ENCODE measurements around the gene SLC38A1.

Gene SLC38A1

GRCh38 chr12:46282829-46283228, 14.0 kb upstream of the SLC38A1 start:
- Histone ChIP-seq H3K9me3 (ENCODE audit: control insufficient read depth, insufficient read depth, low read depth, low read length) (peaks cover 21% of the 10 kb centered on the region), H3K4me3 (ENCODE audit: low read depth, low read length) (no peak overlapping the region), H3K4me1 (ENCODE audit: control insufficient read depth, insufficient read depth, low read length) (no peaks in the 10 kb centered on the region), H3K36me3 (ENCODE audit: control insufficient read depth, insufficient read depth, low read length) (no peaks in the 10 kb centered on the region; the same call in 1 of the 2 replicates), H3K27me3 (ENCODE audit: control insufficient read depth, insufficient read depth, low read length) (no peaks in the 10 kb centered on the region), H3K9ac (ENCODE audit: low read length) (no peak overlapping the region), H3K27ac (ENCODE audit: low read depth, low read length) (no peak overlapping the region)

- no peak overlapping the region for H3K27ac ChIP-seq (ENCODE audit: low read depth, low read length)
- H3K9ac ChIP-seq (ENCODE audit: low read length) = no peak overlapping the region
- no peaks in the 10 kb centered on the region for H3K4me1 ChIP-seq (ENCODE audit: control insufficient read depth, insufficient read depth, low read length)
- H3K9me3 ChIP-seq (ENCODE audit: control insufficient read depth, insufficient read depth, low read depth, low read length) = no peaks in the 10 kb centered on the region
- H3K27me3 ChIP-seq (ENCODE audit: control insufficient read depth, insufficient read depth, low read length) = no peaks in the 10 kb centered on the region
- H3K36me3 ChIP-seq (ENCODE audit: control insufficient read depth, insufficient read depth, low read length) = peaks cover 7% of the 10 kb centered on the region; the same call in 1 of the 2 replicates
- H3K4me3 ChIP-seq (ENCODE audit: low read depth, low read length) = no peak overlapping the region
These were observed 7.9 kb upstream of the SLC38A1 start for GRCh38 chr12:46276756-46277155.

- Histone ChIP-seq H3K9me3 (ENCODE audit: control insufficient read depth, insufficient read depth, low read depth, low read length) (no peaks in the 10 kb centered on the region), H3K27me3 (ENCODE audit: control insufficient read depth, insufficient read depth, low read length) (no peaks in the 10 kb centered on the region), H3K4me1 (ENCODE audit: control insufficient read depth, insufficient read depth, low read length) (peaks cover 15% of the 10 kb centered on the region), H3K9ac (ENCODE audit: low read length) (no peak overlapping the region), H3K36me3 (ENCODE audit: control insufficient read depth, insufficient read depth, low read length) (peaks cover 5% of the 10 kb centered on the region; the same call in 1 of the 2 replicates), H3K4me3 (ENCODE audit: low read depth, low read length) (no peak overlapping the region), H3K27ac (ENCODE audit: low read depth, low read length) (no peak overlapping the region)
These were observed 3.0 kb upstream of the SLC38A1 start for GRCh38 chr12:46271863-46272262.

GRCh38 chr12:46269429-46270241, 792 bp upstream of the SLC38A1 start:
- Histone ChIP-seq H3K27me3 (ENCODE audit: control insufficient read depth, insufficient read depth, low read length) (no peaks in the 10 kb centered on the region), H3K4me3 (ENCODE audit: low read depth, low read length) (peak overlapping the region; percentile 86), H3K27ac (ENCODE audit: low read depth, low read length) (peak overlapping the region; percentile 98), H3K9ac (ENCODE audit: low read length) (peak overlapping the region; percentile 94), H3K36me3 (ENCODE audit: control insufficient read depth, insufficient read depth, low read length) (no peaks in the 10 kb centered on the region), H3K9me3 (ENCODE audit: control insufficient read depth, insufficient read depth, low read depth, low read length) (no peaks in the 10 kb centered on the region), H3K4me1 (ENCODE audit: control insufficient read depth, insufficient read depth, low read length) (peaks cover 29% of the 10 kb centered on the region)

- H3K4me1 ChIP-seq (ENCODE audit: control insufficient read depth, insufficient read depth, low read length) = peaks cover 44% of the 10 kb centered on the region
These were observed 839 bp downstream of the SLC38A1 start for GRCh38 chr12:46267825-46268582.

GRCh38 chr12:46267575-46267824, 1.3 kb downstream of the SLC38A1 start:
- Histone ChIP-seq H3K9me3 (ENCODE audit: control insufficient read depth, insufficient read depth, low read depth, low read length) (no peaks in the 10 kb centered on the region), H3K4me1 (ENCODE audit: control insufficient read depth, insufficient read depth, low read length) (peaks cover 47% of the 10 kb centered on the region), H3K36me3 (ENCODE audit: control insufficient read depth, insufficient read depth, low read length) (no peaks in the 10 kb centered on the region), H3K27ac (ENCODE audit: low read depth, low read length) (peak overlapping the region; percentile 98), H3K27me3 (ENCODE audit: control insufficient read depth, insufficient read depth, low read length) (no peaks in the 10 kb centered on the region), H3K4me3 (ENCODE audit: low read depth, low read length) (peak overlapping the region; percentile 86), H3K9ac (ENCODE audit: low read length) (peak overlapping the region; percentile 94)

More at GRCh38 chr12:46267825-46268582, 839 bp downstream of the SLC38A1 start:
- peak overlapping the region; percentile 86 for H3K4me3 ChIP-seq (ENCODE audit: low read depth, low read length)
- H3K27ac ChIP-seq (ENCODE audit: low read depth, low read length) = peak overlapping the region; percentile 98
- no peaks in the 10 kb centered on the region for H3K27me3 ChIP-seq (ENCODE audit: control insufficient read depth, insufficient read depth, low read length)
- no peaks in the 10 kb centered on the region for H3K9me3 ChIP-seq (ENCODE audit: control insufficient read depth, insufficient read depth, low read depth, low read length)
- peak overlapping the region; percentile 94 for H3K9ac ChIP-seq (ENCODE audit: low read length)
- no peaks in the 10 kb centered on the region for H3K36me3 ChIP-seq (ENCODE audit: control insufficient read depth, insufficient read depth, low read length)

- H3K4me3 ChIP-seq (ENCODE audit: low read depth, low read length) = peak overlapping the region; percentile 86
- no peaks in the 10 kb centered on the region for H3K27me3 ChIP-seq (ENCODE audit: control insufficient read depth, insufficient read depth, low read length)
- peaks cover 51% of the 10 kb centered on the region for H3K4me1 ChIP-seq (ENCODE audit: control insufficient read depth, insufficient read depth, low read length)
- H3K27ac ChIP-seq (ENCODE audit: low read depth, low read length) = peak overlapping the region; percentile 98
- no peaks in the 10 kb centered on the region for H3K9me3 ChIP-seq (ENCODE audit: control insufficient read depth, insufficient read depth, low read depth, low read length)
- H3K36me3 ChIP-seq (ENCODE audit: control insufficient read depth, insufficient read depth, low read length) = no peaks in the 10 kb centered on the region
- H3K9ac ChIP-seq (ENCODE audit: low read length) = peak overlapping the region; percentile 94
These were observed 1.8 kb downstream of the SLC38A1 start for GRCh38 chr12:46266869-46267574.

GRCh38 chr12:46266382-46266791, 2.5 kb downstream of the SLC38A1 start:
- Histone ChIP-seq H3K9me3 (ENCODE audit: control insufficient read depth, insufficient read depth, low read depth, low read length) (no peaks in the 10 kb centered on the region), H3K4me3 (ENCODE audit: low read depth, low read length) (peak overlapping the region; percentile 86), H3K4me1 (ENCODE audit: control insufficient read depth, insufficient read depth, low read length) (peaks cover 57% of the 10 kb centered on the region), H3K27me3 (ENCODE audit: control insufficient read depth, insufficient read depth, low read length) (no peaks in the 10 kb centered on the region), H3K36me3 (ENCODE audit: control insufficient read depth, insufficient read depth, low read length) (no peaks in the 10 kb centered on the region), H3K27ac (ENCODE audit: low read depth, low read length) (peak overlapping the region; percentile 98), H3K9ac (ENCODE audit: low read length) (peak overlapping the region; percentile 94)

GRCh38 chr12:46265734-46266133, 3.1 kb downstream of the SLC38A1 start:
- H3K4me3 ChIP-seq (ENCODE audit: low read depth, low read length) = peak overlapping the region; percentile 86
- peaks cover 59% of the 10 kb centered on the region for H3K4me1 ChIP-seq (ENCODE audit: control insufficient read depth, insufficient read depth, low read length)
- no peaks in the 10 kb centered on the region for H3K27me3 ChIP-seq (ENCODE audit: control insufficient read depth, insufficient read depth, low read length)
- no peak overlapping the region for H3K27ac ChIP-seq (ENCODE audit: low read depth, low read length)
- no peaks in the 10 kb centered on the region; the same call in 1 of the 2 replicates for H3K36me3 ChIP-seq (ENCODE audit: control insufficient read depth, insufficient read depth, low read length)
- peak overlapping the region; percentile 94 for H3K9ac ChIP-seq (ENCODE audit: low read length)
- H3K9me3 ChIP-seq (ENCODE audit: control insufficient read depth, insufficient read depth, low read depth, low read length) = no peaks in the 10 kb centered on the region

GRCh38 chr12:46265102-46265501, 3.7 kb downstream of the SLC38A1 start:
- H3K4me3 ChIP-seq (ENCODE audit: low read depth, low read length) = peak overlapping the region; percentile 86
- H3K4me1 ChIP-seq (ENCODE audit: control insufficient read depth, insufficient read depth, low read length) = peaks cover 59% of the 10 kb centered on the region
- no peaks in the 10 kb centered on the region; the same call in 1 of the 2 replicates for H3K36me3 ChIP-seq (ENCODE audit: control insufficient read depth, insufficient read depth, low read length)
- no peaks in the 10 kb centered on the region for H3K27me3 ChIP-seq (ENCODE audit: control insufficient read depth, insufficient read depth, low read length)
- H3K9ac ChIP-seq (ENCODE audit: low read length) = no peak overlapping the region
- H3K9me3 ChIP-seq (ENCODE audit: control insufficient read depth, insufficient read depth, low read depth, low read length) = no peaks in the 10 kb centered on the region
- no peak overlapping the region for H3K27ac ChIP-seq (ENCODE audit: low read depth, low read length)
